T-helper 2 cell treated with Interferon-gamma antibody and Interleukin-4, amounts not matched to agents 100 ng/mL and 5 ng/mL, for 36 hours (primary cell): ENCODE results near the gene WFDC8. TPM values are rescaled to one million over a fixed set of nuclear protein-coding genes. Genes with fewer than 3 reads are reported as not detected.
"Not testable (repeated sequence)": the region's sequence is repeated elsewhere in the genome, so short reads cannot be mapped to it uniquely, and the experiment has no call there.

Experiments used
- intact Hi-C: fragments of 100-400 bp; cut with micrococcal nuclease; formaldehyde crosslinking; loops from one replicate; pipeline ENCODE4 v1.15.1; 2023
- total RNA-seq: library from RNA; stranded (reverse); gene quantifications from 2 replicates; pipeline ENCODE4 v1.2.3, GENCODE V29; 2022

The WFDC8 gene
- total RNA-seq, result not detected in 2 replicates

- intact Hi-C loops, result no loop called here
These were observed at the start of gene WFDC8 for GRCh38 chr20:45579184-45579583. WFDC8 (minus strand) TSS chr20:45579284; CDS start chr20:45579247, 37 bp downstream.

- intact Hi-C loops, result no loop called here
These were observed 47.5 kb upstream of the WFDC8 start for GRCh38 chr20:45626540-45626939.

GRCh38 chr20:45621593-45621992, 42.5 kb upstream of the WFDC8 start:
- intact Hi-C loops, result no loop called here

GRCh38 chr20:45617591-45617990, 38.5 kb upstream of the WFDC8 start:
- intact Hi-C loops, result no loop called here

- intact Hi-C loops, result no loop called here
These were observed 33.2 kb upstream of the WFDC8 start for GRCh38 chr20:45612314-45612713.

DNA sequence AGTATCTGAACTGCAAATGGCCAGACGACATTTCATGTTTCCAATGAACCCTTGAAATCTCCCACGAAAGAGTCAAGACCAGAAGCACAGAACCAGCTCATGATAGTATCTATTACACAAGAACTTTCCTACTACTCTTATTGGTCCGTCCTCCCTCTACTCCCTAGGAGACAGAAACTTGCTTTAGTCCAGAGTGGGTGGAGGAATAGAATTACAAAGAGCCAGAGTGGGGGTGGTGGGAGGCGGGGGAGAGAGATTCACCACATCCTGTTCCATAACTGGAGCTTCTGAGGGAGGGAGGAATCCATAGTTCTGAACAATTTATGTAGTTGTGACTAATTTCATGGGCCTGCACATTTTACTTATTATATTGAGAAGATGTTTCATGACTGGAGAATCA, 32.0 kb upstream of the WFDC8 start:
- intact Hi-C loops, result no loop called here

DNA sequence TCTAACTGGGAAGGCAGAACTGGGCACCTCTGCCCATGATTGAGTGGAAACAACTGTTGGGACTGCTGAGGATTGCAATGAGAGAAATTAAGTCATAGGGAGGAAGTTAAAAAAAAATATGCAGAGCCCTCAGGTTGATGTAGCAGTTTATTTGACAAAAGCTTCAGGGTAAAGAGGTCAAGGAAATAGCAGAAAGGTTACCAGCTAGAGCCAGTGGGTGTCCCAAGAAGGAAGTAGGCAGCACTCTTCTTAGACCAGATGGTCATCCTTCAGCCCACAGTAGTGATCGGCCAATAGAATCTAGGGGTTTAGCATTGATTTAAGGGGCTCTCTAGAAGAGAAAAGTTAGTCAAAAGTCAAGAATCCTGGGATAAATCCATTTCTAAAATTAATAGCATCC, 28.7 kb upstream of the WFDC8 start:
- intact Hi-C loops, result no loop called here

DNA sequence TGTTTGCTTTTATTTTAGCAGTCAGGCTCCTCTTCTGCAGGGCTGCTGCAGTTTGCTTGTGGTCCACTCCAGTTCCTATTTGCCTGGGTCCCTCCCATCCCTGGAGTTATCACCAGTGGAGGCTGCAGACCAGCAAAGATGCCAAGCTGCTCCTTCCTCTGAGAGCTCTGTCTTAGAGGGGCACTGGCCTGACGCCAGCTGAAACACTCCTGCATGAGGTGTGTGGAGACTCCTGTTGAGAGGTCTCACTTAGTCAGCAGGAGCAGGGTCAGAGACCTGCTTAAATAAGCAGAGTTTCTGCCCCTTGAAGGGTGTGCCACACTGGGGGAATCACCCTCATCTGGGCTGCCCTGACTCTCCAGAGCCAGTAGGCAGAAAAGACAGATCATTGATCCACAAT, 16.2 kb upstream of the WFDC8 start:
- intact Hi-C loops, result no loop called here

GRCh38 chr20:45593498-45593897, 14.4 kb upstream of the WFDC8 start:
- intact Hi-C loops, result no loop called here

DNA sequence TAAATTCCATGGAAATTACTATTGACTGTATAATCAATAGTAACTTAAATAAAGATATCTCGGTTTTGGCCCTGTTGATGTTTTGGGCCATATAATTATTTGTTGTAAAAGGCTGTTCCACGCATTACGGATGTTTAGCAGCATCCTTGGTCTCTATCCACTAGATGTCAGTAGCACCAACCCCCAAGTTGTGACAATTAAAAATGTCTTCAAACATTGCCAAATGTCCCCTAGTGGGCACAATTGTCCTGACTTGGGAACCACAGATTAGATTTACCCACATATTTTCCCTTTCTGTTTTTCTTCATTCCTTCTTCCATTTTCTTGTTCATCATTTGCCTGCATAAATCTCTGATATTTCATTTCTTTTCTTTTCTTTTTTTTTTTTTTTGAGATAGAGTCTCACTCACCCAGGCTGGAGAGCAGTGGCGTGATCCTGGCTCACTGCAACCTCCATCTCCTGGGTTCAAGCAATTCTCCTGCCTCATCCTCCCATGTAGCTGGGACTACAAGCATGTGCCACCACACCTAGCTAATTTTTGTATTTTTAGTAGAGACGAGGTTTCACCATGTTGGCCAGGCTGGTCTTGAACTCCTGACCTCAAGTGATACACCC, 13.6 kb upstream of the WFDC8 start:
- intact Hi-C loops, result no loop called here

DNA sequence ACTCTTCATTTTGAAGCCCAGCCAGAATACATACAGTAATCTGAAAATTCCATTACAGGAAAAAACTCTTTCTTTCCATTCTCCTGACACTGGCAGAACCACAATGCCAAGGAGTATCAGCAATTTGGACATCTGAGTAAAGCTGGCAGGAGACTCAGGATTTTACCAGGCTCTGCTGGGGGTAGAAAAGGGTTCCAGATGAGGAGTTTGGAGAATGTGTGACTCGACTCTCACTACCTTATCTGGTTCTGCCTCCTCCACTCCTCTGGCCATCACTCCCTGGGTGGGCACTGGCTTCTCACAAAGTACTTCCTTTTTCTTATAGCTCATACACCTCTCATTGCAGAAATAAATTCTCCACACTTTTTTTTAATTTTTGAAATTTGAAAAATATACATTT, 10.6 kb upstream of the WFDC8 start:
- intact Hi-C loops, result no loop called here

GRCh38 chr20:45588800-45589199, 9.7 kb upstream of the WFDC8 start:
- intact Hi-C loops, result no loop called here

GRCh38 chr20:45585986-45586385, 6.9 kb upstream of the WFDC8 start:
- intact Hi-C loops, result not testable (repeated sequence)

GRCh38 chr20:45584294-45584693, 5.2 kb upstream of the WFDC8 start:
- intact Hi-C loops, result not testable (repeated sequence)

- intact Hi-C loops, result no loop called here
These were observed 4.4 kb upstream of the WFDC8 start for GRCh38 chr20:45583502-45583901.

- intact Hi-C loops, result no loop called here
These were observed 2.6 kb upstream of the WFDC8 start for GRCh38 chr20:45581702-45582101.

DNA sequence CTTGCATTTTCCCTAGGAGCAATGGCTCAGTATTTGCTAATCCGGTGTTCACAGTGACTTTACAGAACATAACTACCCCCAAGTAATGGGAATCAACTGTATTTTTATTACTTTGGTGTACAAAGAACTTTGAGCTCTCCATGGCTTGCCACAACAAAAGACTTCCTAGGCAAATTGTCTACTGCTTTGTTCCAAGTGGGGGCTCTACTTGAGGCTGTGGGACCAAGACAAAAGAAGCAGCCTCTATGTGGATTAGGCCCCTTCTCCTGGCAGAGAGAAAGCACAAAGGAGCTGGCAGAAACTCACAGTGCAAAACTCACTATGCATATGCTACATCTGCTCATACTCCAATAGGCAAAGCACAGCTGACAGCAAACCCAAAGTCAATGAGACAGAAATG, 853 bp downstream of the WFDC8 start:
- intact Hi-C loops, result no loop called here

DNA sequence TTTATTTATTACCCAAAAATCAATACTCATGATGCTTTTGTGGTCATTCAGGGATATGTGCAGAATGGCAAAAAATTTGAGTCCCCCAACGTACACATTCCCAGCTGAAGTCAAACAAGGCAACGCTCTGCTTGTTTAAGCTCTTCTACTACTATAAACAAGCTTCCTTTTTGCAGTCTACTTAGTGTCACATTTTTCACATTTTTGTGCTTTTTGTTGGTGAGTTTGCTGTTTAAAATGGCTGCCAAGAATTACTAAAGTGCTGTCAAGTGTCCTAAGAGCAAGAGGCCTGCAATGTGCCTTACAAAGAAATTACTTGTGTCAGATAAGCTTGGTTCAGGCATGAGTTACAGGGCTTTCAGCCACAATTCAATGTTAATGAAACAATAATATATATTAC, 2.1 kb downstream of the WFDC8 start:
- intact Hi-C loops, result no loop called here

DNA sequence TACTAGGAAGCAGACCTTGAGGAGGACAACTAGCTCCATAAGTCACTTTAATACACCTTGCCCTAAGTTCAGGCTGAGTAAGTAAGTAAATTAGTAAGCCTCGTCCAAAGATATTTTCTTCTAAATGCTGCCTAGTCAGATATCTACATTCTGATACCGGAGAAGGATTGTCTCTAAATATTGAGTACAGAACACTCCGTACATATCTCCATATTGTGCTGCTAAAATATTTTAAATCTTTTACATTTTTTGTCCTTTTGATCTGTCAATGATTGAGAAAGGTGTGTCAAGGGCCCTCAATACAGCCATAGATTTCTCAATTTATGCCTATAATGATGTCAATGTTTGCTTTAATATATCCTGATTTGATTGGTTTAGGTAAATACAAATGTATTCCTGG, 3.2 kb downstream of the WFDC8 start:
- intact Hi-C loops, result no loop called here

DNA sequence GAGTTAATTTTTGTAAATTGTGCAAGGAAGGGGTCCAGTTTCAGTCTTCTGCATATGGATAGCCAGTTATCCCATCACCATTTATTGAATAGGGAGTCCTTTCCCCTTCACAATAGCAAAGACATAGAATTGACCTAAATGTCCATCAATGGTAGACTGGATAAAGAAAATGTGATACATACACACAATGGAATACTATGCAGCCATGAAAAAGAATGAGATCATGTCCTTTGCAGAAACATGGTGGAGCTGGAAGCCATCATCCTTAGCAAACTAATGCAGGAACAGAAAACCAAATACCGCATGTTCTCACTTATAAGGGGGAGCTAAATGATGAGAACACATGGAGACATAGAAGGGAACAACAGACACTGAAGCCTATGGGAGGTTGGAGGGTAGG, 9.4 kb downstream of the WFDC8 start:
- intact Hi-C loops, result not testable (repeated sequence)

- intact Hi-C loops, result no loop called here
These were observed 14.3 kb downstream of the WFDC8 start for GRCh38 chr20:45564760-45565276.

GRCh38 chr20:45555198-45555597, 23.9 kb downstream of the WFDC8 start:
- intact Hi-C loops, result no loop called here

DNA sequence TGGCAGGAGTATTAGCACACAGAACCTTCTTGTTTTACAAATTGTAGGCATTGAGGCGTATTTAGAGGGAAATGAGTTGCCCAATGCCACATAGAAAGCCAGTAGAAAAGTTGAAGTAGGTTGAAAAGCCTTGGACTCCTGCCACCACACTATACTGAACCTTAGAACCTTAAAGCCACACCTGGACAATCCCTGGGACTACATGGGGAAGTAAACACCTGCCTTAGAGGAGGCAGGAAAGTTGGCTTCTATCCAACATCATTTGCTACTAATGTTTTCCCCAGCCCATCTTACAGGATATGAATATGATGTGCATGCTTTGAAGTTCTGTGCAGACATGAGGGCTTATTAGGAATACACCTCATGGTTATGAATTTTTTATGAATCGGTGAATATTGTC, 26.6 kb downstream of the WFDC8 start:
- intact Hi-C loops, result no loop called here

GRCh38 chr20:45550765-45551164, 28.3 kb downstream of the WFDC8 start:
- intact Hi-C loops, result no loop called here
